GM19452 (cell line): ENCODE data around the gene RING1.
A peak's percentile ranks its signal among the peaks of the same experiment; 100 is the strongest.

Experiments used
- ATAC-seq: cut with Tn5 transposase; IDR thresholded peaks from one replicate; pipeline ENCODE4 v1.9.1; 2021; ENCODE audit not compliant: unreplicated experiment

The RING1 gene

DNA sequence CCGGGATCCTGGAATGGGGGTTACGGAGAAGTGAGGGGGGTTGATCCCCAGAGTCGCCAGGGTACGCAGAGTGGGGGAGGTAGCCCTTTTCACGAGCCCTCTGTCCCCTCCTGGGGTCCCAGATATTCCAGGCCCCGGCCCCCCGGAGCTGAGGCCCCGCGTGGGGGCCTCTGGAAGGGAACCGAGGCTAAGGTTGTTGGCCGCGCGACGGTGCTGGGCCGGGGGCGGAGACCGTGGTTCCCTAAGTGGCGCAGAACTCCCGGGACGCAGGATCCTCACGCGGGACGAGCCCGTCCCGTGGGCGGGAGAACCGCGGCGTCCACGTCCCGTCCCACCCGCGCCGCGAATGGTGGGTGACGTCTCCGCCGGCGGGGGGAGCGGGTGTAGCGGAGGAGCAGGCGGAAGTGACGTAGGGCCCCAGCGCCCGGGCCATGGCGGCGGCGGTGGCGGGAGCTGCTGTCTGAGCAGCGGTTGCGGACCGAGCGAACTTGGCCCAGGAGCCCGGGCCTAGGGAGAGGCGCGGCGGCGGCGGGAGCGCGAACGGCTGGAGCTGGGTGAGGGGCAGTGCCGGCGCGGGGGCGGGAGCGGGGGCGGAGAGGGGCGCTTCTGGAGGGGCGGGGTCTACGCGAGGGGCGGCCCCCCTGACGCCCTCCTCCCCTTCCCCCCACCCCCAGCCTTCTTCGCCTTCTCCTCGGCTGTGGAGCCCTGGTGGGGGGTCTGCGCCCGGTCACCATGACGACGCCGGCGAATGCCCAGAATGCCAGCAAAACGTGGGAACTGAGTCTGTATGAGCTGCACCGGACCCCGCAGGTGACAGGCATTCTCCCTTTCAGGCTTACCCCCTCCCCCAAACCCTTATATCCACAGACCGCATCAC is at the start of gene RING1:
RING1 (plus strand) TSS at position 410 of the 877 bp plus-strand sequence; CDS start at position 733, 323 bp downstream.
- ATAC-seq = peak; percentile 47

DNA sequence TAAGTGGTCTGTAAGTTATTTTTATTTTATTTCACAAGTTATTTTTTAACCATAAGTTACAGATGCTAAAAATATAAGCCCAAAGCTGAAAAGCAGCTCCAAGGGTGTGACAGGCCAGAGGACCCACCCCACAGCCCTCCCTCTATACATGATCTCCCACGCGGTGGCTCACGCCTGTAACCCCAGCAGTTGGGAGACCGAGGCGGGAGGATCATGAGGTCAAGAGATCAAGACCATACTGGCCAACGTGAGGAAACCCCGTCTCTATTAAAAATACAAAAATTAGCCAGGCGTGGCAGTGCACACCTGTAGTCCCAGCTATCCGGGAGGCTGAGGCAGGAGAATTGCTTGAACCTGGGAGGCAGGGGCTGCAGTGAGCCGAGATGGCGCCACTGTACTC is 48.2 kb upstream of the RING1 start:
- no peak for ATAC-seq

DNA sequence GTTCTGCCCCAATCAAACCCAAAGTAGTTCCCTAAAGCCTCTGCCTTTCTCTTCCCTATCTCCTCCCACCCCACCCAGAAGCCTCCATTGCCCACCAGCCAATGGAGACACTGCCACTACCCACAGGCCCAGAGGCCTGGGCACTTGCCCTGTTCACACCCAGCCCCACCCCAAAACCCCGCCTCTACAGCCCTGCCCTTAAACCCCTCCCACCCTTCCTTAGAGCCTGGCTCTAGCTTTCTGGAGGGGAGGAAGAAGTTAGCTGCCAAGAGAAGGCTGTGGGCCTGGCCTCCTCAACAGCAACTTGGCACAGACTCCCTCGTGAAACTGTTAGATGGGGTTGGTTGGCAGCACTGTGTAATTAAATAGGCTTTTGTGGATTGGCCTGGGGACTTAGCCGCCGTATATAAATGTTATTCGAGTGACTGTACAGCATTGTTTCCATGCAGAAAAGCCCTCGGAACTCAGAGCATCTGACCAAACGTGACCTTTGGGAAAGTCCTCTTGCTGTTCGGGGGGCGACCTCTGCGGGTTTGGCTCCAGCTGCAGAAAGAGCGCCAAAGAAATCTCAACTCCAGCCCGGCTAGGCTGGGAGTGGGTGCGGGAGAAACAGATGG is 47.5 kb upstream of the RING1 start:
- no peak for ATAC-seq

DNA sequence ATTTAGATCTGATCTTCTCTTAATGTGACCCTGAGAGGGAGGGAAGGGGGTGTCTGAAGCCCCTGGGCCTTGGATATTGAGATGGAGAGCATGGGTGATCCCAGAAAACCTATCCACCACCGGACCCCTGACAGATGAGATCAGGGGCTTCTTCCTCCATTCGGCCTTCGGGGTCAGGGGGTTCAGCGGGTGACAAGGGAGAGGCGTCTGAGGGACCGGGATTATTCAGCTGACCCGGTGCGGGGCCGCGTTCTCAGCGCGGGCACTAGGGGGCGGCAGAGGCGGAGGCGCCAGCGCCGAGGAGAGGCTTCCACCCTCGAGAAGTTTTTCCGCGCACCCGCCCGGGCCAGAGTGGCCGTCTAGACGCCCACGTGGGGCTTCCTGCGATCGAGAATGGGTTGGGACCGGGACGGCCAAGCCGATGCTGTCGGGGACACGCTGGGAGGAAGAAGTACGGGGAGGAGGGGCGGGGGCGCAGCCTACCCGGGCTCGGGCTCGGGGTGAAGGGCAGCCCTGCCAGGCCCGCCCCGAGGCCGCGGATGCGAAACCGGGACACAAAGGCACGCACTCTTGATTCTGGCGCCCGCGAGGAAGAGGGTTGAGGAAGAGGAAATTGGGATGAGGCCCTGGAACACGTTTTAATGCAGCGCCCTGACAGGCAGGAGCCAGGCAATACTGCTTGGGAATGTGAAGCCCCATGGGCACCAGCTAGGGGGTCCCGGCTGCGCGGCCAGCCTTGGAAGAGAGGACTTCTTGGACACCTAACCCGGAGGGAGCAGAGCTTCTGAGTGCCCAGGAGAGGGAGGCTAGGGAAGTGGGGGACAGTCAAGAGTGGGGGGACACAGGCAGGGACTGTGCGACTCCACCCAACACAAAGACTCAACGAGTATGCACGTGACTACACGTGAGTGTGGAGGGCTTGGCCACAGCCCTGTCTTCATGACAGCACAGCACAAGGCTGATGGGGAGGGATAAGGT is 46.7 kb upstream of the RING1 start:
- no peak for ATAC-seq

- ATAC-seq = no peak
Observed at GRCh38 chr6:33163540-33163939, 44.8 kb upstream of the RING1 start.

GRCh38 chr6:33164176-33164575 is 44.1 kb upstream of the RING1 start:
- ATAC-seq = no peak

GRCh38 chr6:33164665-33165373 is 43.5 kb upstream of the RING1 start:
- no peak for ATAC-seq

DNA sequence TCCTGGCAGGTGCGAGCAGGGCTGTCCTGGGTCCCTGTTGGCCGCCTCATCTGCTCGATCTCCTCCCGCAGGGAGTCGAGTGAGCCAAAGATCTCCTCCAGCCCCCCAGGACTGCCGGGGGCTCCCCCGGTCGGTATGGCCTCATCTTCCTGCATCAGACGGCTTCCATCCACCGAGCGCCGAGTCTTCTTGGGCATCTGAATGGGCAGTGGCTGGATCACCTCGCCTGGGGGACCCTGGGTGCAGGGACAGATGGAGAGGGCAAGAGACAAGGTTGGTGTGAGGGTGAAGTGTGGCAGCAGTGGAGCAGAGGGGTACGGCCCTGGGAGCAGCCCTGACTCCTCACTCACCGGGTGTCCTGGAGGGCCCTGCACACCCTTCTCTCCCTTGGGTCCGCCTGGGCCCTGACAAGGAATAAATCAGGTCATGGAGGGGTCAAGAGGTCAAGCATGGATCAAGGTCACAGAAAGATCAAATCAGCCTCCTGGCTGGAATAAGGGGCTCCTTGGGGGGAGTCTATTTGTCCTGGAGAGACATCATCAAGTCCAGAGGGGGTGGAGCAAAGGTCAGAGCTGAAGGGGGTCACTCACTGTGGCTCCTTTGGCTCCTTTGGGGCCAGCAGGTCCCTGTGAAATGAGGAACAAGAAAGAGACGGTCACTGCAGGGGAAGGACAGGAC is 42.6 kb upstream of the RING1 start:
- no peak for ATAC-seq

DNA sequence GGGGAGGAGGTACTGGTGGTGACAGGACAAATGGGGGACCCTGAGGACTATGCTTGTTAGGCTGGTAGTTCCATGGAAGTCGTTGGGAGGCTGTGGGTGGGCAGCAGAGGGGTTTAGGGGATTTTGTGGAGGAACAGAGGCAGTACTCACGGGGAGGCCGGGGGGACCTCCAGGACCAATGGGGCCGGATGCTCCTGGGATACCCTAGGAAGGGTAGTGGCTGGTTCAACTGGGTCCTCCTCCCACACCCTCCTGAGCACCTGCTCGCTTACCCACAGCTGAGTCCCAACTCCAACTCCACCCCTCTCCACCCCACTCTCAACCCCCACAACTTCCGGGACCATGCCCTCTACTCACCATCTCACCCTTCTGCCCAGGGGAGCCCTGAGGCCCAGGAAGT is 41.9 kb upstream of the RING1 start:
- no peak for ATAC-seq

DNA sequence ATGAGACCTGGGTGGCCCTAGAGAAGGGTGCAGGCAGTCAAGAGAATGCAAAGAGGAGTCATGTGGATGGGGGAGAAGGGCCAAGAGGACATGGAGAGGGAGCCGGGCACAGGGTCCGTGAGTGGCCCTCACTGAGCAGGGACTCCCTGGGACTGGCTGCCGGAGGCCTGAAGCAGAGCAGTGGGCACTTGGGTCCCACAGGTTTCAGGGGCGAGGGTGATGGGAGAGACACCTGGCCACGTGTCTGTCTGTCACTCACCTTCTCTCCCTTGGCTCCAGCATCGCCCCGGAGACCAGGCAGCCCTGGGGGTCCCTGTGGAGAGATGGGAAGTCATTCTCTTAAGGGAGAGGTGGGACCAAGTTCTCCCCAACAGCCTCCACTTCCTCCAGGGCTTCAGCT is 41.5 kb upstream of the RING1 start:
- no peak for ATAC-seq

DNA sequence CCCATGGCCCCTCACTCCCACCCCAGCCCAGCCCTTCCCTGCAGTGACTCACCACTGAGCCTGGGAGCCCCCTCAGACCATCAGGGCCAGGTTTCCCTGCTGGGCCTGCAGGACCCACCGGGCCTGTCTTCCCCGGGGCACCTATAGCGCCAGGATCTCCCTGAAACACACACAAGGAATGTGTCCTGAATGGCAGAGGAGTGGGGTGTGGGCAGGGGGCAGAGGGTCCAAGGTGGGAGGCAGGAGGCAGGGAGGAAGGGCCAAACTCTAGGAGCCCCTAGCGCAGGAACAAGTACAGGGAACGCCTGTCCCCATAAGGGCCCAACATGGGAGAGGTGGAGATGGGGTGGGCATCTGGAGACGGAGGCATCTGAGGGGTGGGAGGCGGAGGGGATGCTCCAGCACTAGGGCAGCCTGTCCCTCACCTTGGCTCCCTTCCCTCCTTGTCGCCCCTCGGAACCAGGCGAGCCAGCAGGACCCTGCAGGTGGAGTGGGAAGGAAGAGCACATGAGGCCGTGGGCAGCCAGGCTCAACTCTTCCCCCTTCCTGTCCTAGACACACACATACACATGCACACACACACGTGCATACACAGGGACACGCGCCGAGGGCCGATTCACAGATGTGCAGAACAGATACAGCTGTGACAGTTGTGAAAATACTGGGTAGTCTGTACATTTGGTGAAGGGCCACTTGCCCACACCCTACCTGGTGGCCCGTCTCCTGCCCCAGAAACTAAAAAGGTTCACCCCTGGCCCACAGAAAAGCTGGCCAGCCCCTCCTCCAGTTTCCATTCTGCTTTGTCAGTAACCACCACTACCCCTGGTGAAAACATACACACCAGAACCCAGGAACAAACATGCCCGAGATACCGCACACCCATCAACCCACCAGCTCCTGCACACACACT is 40.7 kb upstream of the RING1 start:
- no peak for ATAC-seq

DNA sequence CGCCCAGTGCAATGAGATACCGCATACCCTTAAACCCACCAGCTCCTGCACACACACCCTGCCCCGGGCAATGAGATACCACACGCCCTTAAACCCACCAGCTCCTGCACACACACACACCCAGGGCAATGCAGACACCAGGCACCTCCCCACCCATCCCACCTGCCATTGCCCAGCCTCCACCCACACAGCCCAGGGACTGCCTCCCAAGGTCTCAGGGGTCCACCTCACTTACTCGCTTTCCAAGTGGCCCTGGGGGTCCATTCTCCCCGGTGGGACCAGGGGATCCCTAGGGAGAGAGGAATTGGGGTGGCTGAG is 40.1 kb upstream of the RING1 start:
- no peak for ATAC-seq

DNA sequence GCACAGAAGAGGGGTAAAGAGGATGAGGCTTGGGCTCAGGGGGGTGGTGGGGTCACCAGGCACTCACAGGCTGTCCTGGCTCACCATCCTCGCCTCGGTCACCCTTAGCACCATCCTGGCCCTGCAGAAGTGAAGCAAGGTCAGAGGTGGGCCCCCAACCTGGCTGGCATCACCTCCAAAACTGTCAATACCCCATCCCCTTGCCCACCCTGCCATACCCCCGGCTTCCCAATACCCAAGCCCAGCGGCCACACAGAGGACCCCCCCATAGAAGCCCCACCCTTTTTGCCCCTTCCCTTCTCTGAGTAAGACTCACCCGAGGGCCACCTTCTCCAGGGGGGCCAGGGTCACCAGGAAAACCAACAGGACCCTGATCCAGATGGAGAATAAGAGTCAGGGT is 39.7 kb upstream of the RING1 start:
- no peak for ATAC-seq

- ATAC-seq = no peak
Observed at GRCh38 chr6:33169291-33170175, 38.8 kb upstream of the RING1 start.

DNA sequence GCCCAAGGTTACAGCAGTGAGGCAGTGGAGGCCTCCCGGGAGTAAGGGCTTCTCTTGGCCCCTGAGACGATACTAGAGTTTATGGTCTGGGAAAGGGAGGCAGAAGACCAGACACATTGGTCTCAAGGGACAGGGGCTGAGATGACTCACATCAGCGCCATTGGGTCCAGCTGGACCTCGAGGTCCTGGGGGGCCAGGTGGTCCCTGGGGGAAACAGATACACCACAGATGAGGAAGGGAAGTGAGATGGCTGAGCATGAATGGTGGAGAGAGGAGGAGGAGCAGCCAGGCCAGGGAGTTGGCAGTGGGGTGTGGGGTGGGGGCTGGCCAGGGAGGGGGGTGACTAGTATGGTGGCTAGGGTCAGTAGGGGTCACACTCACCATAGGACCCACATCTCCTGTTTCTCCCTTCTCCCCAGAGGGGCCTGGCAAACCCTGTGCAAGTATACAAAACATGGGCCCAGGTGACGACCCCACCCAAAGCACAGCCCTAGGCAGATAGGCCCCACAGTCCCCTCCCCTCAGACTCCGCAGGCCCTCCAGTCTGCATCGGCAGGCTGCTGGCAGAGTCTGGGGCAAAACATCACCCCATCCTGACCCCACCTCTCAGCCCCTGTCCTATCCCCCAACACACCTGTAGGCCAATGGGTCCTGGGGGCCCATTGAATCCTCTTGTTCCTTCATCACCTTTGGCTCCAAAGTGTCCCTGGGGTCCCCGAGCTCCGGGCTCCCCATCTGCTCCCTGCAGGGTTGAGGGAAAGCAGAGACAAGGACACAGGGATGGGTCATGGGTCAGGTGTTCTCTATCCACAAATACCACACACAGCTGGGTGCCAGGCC is 37.9 kb upstream of the RING1 start:
- ATAC-seq = no peak

DNA sequence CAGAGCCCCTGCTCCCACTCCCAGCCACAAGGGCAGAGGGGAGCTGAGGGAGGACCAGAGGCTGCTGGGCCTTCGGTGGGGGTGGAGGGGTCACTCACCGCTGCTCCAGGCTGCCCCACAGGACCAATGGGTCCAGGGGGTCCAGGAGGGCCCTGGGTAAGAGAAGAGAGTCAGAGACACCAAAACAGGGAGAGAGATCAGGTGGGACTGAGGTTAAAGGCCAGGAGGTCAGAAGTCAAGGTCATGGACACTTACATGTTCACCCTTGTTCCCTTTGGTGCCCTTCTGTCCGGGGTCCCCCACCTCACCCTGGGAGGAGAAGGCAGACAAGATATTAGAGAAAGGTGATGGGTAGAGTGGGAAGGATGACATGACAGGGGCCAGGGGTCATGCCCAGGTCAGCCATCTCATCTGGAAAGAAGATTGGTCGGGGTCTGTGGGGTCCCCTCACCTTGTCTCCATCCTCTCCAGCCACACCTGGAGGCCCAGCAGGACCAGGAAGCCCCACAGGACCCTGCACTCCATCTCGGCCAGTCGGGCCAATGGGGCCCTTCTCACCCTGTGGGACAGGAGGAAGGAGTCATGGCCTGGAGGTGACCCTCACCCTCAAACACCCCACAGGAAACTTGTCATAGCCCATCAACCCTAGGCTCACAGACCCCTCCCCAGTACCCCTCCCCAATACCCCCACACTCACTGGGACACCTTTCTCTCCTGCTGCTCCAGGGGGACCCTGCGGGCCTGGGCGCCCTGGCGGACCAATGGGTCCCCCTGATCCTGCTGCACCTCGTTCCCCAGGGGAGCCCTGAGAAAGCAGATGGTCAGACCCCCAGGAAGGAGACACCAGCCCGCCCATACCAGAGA is 37.1 kb upstream of the RING1 start:
- no peak for ATAC-seq
